GM12878 (cell line): ENCODE measurements around the gene DOK4.

Experiments
- CTCF ChIP-seq, 3 experiments: IDR thresholded peaks in 2 of 3; conservative IDR thresholded peaks in 1 of 3; 2 replicates each; pipeline ENCODE4 v1.5.1; 2011; ENCODE audit warnings: low read depth in 3 of 3, low read length in 3 of 3, mild to moderate bottlenecking in 3 of 3, control low read depth in 2 of 3, moderate library complexity in 2 of 3, inconsistent platforms in 1 of 3, mixed read lengths in 1 of 3; ENCODE audit not compliant: control insufficient read depth in 2 of 3, insufficient read depth in 1 of 3; ENCODE audit errors: extremely low read depth in 1 of 3
- RAD51 ChIP-seq: fragments of 450-650 bp; IDR thresholded peaks from 2 replicates; pipeline ENCODE4 v1.6.1; 2016; ENCODE audit warnings: moderate library complexity, mild to moderate bottlenecking, inconsistent platforms

GRCh38 chr16:57462209-57462977, 23.9 kb downstream of the DOK4 start, which contains the start of gene POLR2C:
- TF ChIP-seq CTCF (IDR thresholded peaks at IDR 0.05 in 2 of 3, conservative IDR thresholded peaks at IDR 0.05 in 1 of 3; ENCODE audit: control insufficient read depth in 2 of 3, extremely low read depth in 1 of 3, insufficient read depth in 1 of 3, low read depth in 3 of 3, low read length in 3 of 3) (peak; percentile 96 to 99 (median 96); a peak in 5 of 6 replicates), RAD51 (no peak)
